AML-193 (cell line): ENCODE measurements around the gene GSC2.

Experiments used
- DNase-seq, 2 experiments: peaks; one replicate each; lab custom pipeline; 2025; lab: John Stamatoyannopoulos, UW

Gene GSC2

GRCh38 chr22:19152942-19153883, 3.1 kb upstream of the GSC2 start:
- no peak for DNase-seq

DNA sequence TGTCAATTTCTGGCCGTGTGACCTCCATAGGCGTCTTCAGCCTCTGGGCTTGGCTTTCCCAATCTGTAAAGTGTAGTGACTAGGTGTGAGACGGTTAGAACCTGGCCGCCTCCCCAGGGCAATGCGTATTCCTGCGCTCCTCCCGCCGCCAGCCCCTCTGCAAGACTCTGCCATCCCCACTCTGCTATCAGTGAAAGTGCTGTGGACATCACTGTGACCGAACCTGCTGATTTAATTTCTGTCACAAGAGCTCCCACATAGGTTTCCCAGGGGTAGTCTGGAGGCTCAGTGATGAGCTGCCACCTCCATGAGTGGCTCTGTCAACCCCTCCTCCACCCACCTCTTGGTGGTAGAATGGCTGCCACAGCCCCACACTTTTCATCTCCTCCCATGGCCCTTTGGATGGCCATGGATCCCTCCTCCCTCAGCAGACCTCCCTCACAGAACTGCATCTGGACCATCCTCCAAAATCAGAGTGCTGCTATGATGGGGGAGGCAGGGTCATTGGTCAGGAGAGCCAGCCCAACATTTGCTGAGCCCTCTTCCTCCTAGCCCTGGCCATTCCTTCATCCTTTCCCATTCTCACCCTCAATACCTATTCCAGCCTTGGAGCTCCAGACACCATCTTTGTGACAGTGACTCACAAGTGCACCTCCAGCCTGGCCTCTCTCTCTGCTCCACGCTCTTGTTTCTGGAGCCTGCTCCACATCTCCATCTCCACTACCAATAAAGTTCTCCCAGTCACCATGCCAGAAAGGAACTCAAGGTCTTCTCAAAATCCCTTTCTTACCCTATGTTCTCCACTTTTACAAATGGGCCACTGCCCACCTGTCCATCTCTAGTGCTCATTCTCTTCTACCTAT, 1.5 kb upstream of the GSC2 start:
- no peak for DNase-seq

DNA sequence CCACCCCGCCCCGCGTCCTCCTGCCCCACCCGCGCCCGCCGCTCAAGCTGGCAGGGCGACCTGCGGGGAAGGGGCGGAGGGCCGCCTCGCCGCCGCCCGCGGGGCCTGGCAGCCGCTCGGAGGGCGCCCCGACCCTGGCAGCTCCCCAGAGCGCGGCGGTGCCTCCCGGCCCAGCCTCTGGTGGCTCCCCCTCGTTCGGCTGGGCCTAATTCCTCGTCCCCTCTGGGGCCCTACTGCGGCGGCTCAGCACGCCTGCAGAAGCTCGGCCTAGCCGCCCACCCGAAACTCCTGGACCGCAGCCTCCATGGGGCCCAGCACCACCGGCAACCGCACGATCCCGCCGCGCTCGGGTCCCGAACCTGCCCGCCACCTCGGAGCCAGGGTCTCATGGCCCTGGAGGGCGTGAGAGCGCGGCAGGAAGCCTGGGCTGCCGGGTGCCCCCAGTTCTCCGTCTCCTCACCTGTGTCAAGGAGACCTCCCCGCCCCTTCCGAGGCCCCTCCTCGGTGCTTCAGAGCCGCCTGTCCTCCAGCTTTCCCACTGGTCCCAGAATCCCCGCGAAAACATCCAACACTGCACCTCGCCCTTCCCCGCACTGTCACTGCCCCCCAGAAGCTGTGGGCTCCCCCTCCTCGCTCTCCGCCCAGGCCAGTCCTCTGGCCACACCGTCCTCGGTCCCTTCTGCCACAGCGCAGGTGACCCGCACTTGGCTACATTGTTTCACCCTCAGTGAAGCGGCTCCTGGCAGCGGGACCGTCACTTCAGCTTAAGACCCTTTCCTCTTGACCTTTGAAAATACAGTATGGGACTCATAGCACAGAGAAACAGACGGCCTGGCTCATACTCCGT, 613 bp upstream of the GSC2 start:
- DNase-seq, result no peak

- no peak for DNase-seq
Observed at GRCh38 chr22:19149047-19149883, 827 bp downstream of the GSC2 start.

- no peak for DNase-seq
Observed at GRCh38 chr22:19148417-19149046, 1.6 kb downstream of the GSC2 start.

DNA sequence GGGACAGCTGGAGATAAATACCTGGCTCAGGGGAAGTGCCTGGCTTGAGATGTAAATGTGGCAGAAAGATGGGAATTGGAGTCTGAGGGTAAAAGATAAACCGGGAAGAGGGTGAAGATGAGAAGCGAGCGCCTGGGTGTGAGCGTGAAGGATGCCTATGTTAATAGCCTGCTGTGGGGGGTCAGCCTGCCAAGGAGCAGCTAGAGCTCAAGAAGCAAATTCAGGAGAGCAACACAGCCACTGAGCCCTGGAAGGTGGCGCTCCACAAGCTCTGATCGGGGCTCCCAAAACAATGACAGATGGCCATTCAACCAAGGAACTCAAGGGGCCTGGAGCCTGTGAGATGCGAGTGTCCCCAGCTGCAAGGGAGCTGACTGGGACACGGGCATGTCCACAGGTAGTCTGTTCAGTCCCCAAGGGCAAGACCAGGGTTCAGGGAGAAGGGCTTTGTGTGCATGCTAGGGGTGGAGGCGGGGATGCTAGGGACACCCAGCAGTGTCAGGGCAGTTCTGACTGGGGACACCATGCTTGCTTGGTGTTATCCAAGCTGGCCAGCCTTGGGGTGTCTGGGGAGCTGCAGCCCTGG, 2.8 kb downstream of the GSC2 start:
- no peak for DNase-seq

GRCh38 chr22:19146215-19146968, 3.7 kb downstream of the GSC2 start:
- no peak for DNase-seq

- DNase-seq, result peak in 1 of 2 experiments; percentile 41
Observed at GRCh38 chr22:19143967-19144400, 6.1 kb downstream of the GSC2 start.

DNA sequence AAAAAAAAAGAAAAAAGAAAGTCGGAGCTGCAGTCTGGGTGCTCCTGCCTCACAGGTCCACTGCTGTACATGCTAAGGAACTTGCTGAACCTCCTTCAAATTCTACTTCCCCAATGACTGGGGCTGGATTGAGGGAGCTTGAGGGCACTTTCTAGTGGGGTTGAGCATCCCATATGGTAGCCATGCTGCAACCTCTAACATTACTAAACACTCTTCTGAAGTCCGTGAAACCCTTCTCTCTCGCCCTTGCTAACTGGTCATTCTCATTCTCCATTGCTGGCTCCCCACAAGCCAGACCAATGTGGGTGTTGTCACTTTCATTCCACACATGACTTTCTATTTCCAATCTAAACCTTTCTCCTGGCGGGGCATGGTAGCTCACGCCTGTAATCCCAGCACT, 6.9 kb downstream of the GSC2 start:
- DNase-seq, result no peak

DNA sequence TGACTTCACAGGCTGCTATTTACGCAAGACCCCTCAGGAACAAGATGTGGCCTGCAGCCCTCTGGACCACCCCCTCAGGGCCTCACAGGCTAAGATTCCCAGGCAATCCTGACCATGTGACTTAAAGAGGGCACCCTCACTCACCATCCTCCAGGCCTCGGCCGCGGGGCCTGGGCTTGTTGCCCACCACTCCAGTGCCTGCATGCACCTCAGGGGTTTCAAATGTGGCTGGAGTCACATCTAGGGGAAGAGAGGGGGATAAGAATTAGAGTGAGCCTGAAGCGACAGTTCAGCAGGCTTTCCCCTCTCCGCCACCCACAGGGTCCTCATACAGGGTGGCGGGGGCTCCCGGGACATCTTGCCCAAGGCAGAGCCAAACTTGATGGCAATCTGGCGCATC, 7.7 kb downstream of the GSC2 start:
- DNase-seq, result no peak

DNA sequence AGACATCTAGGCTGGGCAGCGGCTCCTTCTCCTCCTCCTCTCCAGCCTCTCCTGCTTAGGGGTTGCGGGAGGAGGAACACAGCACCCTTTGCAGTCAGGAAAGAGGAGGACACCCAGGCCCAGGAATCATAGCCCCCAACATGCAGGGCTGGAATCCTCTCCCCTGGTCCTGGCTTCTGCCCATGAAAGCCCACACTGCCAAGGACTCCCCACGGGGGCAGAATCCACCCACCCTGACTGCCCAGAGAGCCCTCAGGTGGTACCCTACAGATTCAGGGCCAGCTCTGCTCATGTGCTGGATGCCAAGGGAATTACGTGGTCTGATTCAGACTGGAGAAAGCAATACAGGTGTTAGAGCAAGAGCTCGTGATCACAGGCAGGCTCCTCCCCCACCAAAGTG, 10.1 kb downstream of the GSC2 start:
- no peak for DNase-seq

- no peak for DNase-seq
Observed at GRCh38 chr22:19139001-19139356, 11.1 kb downstream of the GSC2 start.

DNA sequence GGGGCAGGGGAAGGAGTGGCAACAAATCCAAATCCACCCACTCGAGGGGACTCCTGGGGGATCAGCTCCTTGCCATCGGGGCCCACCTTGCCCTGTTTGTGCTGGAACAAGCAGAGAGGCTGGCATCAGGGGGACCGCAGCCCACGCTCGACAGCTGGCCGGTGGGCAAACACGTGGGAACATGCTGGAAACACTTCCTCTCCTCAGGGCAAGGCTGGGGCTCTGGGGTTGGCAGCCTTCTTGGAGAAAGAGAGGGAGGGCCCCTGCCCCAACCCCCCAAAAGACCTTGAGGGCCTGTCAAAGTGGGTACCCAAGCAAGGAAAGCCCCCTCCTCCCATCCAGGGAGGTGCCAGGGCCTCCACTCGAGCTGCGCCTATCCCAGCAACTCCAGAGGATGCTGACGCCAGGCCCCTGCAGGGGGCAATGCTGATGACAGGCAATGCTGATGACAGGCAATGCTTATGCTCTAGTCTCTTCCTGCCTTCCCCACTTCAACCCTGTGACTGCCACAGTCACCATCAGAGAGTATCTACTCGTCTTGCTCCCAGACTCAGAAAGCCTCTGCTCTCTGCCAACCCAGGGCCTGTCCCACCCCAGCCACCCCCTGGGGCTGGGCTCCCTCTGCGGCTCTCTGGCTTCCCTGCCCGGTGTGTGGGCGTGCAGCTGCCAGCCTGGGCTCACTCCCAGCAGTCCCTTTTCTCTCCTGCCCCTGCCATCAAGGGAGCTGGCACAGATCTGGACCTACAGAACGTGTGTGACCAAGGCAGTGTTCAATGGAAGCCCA, 11.7 kb downstream of the GSC2 start:
- no peak for DNase-seq

GRCh38 chr22:19137384-19138216, 12.5 kb downstream of the GSC2 start:
- no peak for DNase-seq

DNA sequence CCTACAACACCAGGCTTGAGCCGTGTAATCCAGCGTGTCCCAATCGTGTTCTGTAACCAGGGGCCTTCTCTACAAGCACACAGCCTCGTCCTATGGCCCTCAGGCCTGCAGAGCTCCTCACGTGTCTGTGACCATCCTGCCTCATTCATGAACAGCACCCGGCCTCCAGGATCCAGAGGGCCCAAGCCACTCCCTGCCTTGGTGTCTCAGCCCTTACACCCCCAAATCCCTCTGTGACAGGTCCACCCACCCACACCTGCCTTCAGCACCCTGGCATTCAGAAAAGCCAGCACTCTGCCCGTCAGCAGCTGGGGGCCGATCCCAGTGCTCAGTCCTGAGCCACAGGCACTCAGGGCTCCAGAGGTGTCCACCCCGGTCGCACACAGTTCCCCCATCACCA, 13.2 kb downstream of the GSC2 start:
- no peak for DNase-seq

- DNase-seq, result no peak
Observed at GRCh38 chr22:19134874-19135273, 15.2 kb downstream of the GSC2 start.

DNA sequence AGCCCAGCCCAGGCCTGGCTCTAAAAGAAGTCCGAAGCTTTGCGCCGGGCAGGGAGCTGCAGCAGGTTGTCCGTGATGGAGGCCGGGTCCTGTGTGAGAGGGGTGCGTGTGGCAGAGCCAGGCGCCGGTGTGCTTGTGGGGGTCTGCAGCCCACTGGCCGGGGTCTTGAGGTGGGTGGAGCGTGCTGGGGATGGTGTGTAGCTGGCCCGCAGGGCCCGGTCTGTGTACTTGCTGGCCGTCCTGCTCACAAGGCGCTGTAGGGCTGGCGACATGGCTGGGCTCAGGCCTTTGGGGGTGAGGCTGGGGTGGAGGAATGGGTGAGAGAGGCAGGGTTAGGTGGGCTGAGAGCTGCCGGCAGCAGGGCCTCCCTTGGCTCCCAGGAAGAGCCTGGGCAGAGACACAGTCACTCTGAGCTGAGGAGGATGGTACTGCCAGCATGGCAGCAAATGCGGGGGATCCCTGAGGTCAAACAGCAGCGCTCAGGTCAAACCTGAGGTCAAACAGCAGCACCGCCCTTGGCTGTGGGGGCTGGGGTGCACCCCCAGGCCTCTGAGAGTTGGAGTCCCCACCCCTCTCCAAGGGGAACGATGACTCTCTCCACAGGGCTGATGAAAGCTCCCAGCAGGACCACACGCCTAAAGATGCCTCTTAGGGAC, 15.8 kb downstream of the GSC2 start:
- no peak for DNase-seq
